GM10847 (cell line): ENCODE results near the gene HASPIN.

ENCODE experiments used
- POLR2A ChIP-seq: IDR thresholded peaks from 2 replicates; pipeline ENCODE4 v1.6.1; 2011; ENCODE audit not compliant: insufficient read length; ENCODE audit errors: extremely low read depth

The HASPIN gene

DNA sequence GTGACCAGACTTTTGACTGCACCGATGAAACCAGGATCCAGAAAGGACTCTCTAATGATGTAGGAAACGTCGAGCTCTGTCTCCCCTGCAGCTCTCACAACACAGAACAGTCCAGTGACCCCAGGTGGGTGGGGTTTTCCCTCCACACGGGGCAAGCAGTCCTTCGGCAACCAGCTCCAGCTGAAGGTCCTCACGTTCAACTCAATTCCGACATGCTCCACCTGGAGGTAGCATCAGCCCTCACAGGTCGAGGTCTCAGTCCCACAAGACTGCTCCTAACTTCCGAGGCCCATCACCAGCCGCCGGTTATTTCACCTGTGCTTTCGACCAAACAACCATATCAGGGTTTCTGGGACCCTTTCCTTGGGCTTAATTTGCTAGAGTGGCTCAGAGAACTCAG, 49.1 kb downstream of the HASPIN start:
- no peak for TF ChIP-seq POLR2A

DNA sequence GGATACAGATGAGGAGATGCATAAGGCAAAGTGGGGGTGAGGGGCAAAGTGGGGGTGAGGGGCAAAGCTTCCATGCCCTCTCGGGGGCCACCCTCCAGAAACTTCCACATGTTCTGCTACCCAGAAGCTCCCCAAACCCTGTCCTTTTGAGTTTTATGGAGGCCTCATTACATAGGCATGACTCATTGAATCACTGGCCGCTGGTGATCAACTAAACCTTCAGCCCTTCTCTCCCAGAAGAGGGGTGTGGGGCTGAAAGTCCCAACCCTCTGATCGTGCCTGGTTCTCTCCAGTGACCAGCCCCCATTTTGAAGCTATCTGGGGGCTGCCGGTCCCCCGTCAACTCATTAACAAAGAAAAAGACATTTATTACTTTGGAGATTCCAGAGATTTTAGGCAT, 49.8 kb downstream of the HASPIN start:
- no peak for TF ChIP-seq POLR2A

- TF ChIP-seq POLR2A = no peak
Measured at GRCh38 chr17:3773966-3774365, 50.3 kb downstream of the HASPIN start.
